ENCODE data around the gene ABCB9.
"Not testable (repeated sequence)": the region's sequence is repeated elsewhere in the genome, so short reads cannot be mapped to it uniquely, and the experiment has no call there.

The ABCB9 gene

GRCh38 chr12:122965851-122966742, at the start of gene ABCB9:
Gene ABCB9 (minus strand): TSS chr12:122966463. CDS start chr12:122960235, 6,228 bp downstream.
- peak in 50 of 51 donors; percentile 31 to 97 (median 86) for DNase-seq

- DNase-seq, result not testable (repeated sequence)
Measured at GRCh38 chr12:123014473-123014872, 48.2 kb upstream of the ABCB9 start.

- no peak for DNase-seq
Measured at GRCh38 chr12:123013185-123014095, 47.2 kb upstream of the ABCB9 start.

- DNase-seq, result no peak
Measured at GRCh38 chr12:123011701-123012100, 45.4 kb upstream of the ABCB9 start.

GRCh38 chr12:123010681-123011080, 44.4 kb upstream of the ABCB9 start:
- no peak for DNase-seq

GRCh38 chr12:123010110-123010509, 43.8 kb upstream of the ABCB9 start:
- DNase-seq, result no peak

GRCh38 chr12:123006977-123007376, 40.7 kb upstream of the ABCB9 start:
- peak in 1 of 51 donors; percentile 16 for DNase-seq

- DNase-seq, result no peak
Measured at GRCh38 chr12:123005081-123005626, 38.9 kb upstream of the ABCB9 start.

- no peak for DNase-seq
Measured at GRCh38 chr12:123004287-123004686, 38.0 kb upstream of the ABCB9 start.

GRCh38 chr12:123003257-123003656, 37.0 kb upstream of the ABCB9 start:
- no peak for DNase-seq

- DNase-seq, result no peak
Measured at GRCh38 chr12:123001464-123001863, 35.2 kb upstream of the ABCB9 start.

GRCh38 chr12:123000578-123000977, 34.3 kb upstream of the ABCB9 start:
- DNase-seq, result no peak

- no peak for DNase-seq
Measured at GRCh38 chr12:122999986-123000420, 33.7 kb upstream of the ABCB9 start.

GRCh38 chr12:122999196-122999946, 33.1 kb upstream of the ABCB9 start:
- peak in 24 of 51 donors; percentile 10 to 58 (median 32) for DNase-seq

- no peak for DNase-seq
Measured at GRCh38 chr12:122998316-122998715, 32.1 kb upstream of the ABCB9 start.

GRCh38 chr12:122997343-122998250, 31.3 kb upstream of the ABCB9 start:
- no peak for DNase-seq

- no peak for DNase-seq
Measured at GRCh38 chr12:122996621-122997342, 30.5 kb upstream of the ABCB9 start.

- DNase-seq, result no peak
Measured at GRCh38 chr12:122996188-122996601, 29.9 kb upstream of the ABCB9 start.
